GM18511 (cell line): Measurements from ENCODE around the gene SMAP1.

Experiments
- ATAC-seq: cut with Tn5 transposase; IDR thresholded peaks from one replicate; pipeline ENCODE4 v1.9.1; 2021; ENCODE audit warnings: mild to moderate bottlenecking, moderate library complexity; ENCODE audit not compliant: unreplicated experiment

Gene SMAP1

GRCh38 chr6:70667711-70668498, at the start of gene SMAP1:
SMAP1 (plus strand) TSS chr6:70667883; CDS start chr6:70668024, 141 bp downstream.
- ATAC-seq: peak; percentile 92

GRCh38 chr6:70620746-70621145, 46.9 kb upstream of the SMAP1 start:
- ATAC-seq: no peak

- ATAC-seq: no peak
These were observed 45.2 kb upstream of the SMAP1 start for GRCh38 chr6:70622461-70622860.

- no peak for ATAC-seq
These were observed 42.2 kb upstream of the SMAP1 start for GRCh38 chr6:70625436-70625835.

GRCh38 chr6:70627500-70628254, 40.0 kb upstream of the SMAP1 start:
- no peak for ATAC-seq

GRCh38 chr6:70629929-70630328, 37.8 kb upstream of the SMAP1 start:
- ATAC-seq: no peak

- no peak for ATAC-seq
These were observed 33.8 kb upstream of the SMAP1 start for GRCh38 chr6:70633870-70634269.

- ATAC-seq: no peak
These were observed 31.1 kb upstream of the SMAP1 start for GRCh38 chr6:70636596-70636995.

GRCh38 chr6:70638468-70638867, 29.2 kb upstream of the SMAP1 start:
- no peak for ATAC-seq

GRCh38 chr6:70651326-70651905, 16.3 kb upstream of the SMAP1 start:
- ATAC-seq: peak; percentile 85

GRCh38 chr6:70652216-70652615, 15.5 kb upstream of the SMAP1 start:
- no peak for ATAC-seq

- peak; percentile 76 for ATAC-seq
These were observed 10.0 kb upstream of the SMAP1 start for GRCh38 chr6:70657706-70658105.

- ATAC-seq: no peak
These were observed 3.7 kb upstream of the SMAP1 start for GRCh38 chr6:70663881-70664466.

GRCh38 chr6:70666706-70667105, 977 bp upstream of the SMAP1 start:
- no peak for ATAC-seq

GRCh38 chr6:70667256-70667710, 400 bp upstream of the SMAP1 start:
- peak; percentile 12 for ATAC-seq

GRCh38 chr6:70668499-70668812, 773 bp downstream of the SMAP1 start:
- no peak for ATAC-seq

- no peak for ATAC-seq
These were observed 1.4 kb downstream of the SMAP1 start for GRCh38 chr6:70669133-70669532.

- ATAC-seq: no peak
These were observed 4.9 kb downstream of the SMAP1 start for GRCh38 chr6:70672549-70672948.

GRCh38 chr6:70673054-70673453, 5.4 kb downstream of the SMAP1 start:
- ATAC-seq: no peak

- no peak for ATAC-seq
These were observed 5.9 kb downstream of the SMAP1 start for GRCh38 chr6:70673601-70674000.

- no peak for ATAC-seq
These were observed 8.1 kb downstream of the SMAP1 start for GRCh38 chr6:70675822-70676221.

- ATAC-seq: no peak
These were observed 9.1 kb downstream of the SMAP1 start for GRCh38 chr6:70676821-70677220.
